Frontal cortex (tissue), 4 donors: ENCODE data around the gene COL5A3. TPM values are rescaled to one million over a fixed set of nuclear protein-coding genes. Genes with fewer than 3 reads are reported as not detected.
"Not testable (repeated sequence)": the region's sequence is repeated elsewhere in the genome, so short reads cannot be mapped to it uniquely, and the experiment has no call there.

Experiments used
- DNase-seq, 2 donors: peaks; one replicate each; pipeline ENCODE4 v3.0.0; 2012; ENCODE audit warnings: low spot score in 2 of 2
- FAIRE-seq: peaks from 2 replicates; lab custom pipeline; 2012; peaks lifted over from hg19 to GRCh38; lab: Jason Lieb, UNC
- total RNA-seq: library from RNA; depleted of rRNA; stranded (reverse); fragments of >200 nt; gene quantifications from one replicate; pipeline ENCODE4 v1.2.3, GENCODE V29; 2014
- donor health status: control.
- donor health status: control.
- donor health status: control.

The COL5A3 gene
- total RNA-seq, 1 donor from 2014 or later, result 0.82 TPM

DNA sequence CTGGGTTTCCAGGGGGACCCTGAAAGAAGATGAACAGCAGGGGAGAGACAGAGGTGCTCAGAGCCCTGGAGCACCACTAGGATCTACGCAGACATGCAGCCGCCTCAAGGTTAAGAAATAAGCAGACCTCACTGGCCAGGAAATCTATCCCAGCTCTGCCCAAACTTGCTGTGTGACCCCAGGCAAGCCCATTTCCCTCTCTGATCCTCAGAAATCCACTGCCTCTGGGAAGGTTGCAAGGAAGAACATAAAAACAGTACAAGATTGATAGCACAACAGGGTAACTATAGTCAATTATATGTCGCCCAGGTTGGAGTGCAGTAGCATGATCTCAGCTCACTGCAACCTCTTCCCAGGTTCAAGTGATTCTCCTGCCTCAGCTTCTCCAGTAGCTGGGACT lies 20.8 kb downstream of the COL5A3 start:
- FAIRE-seq (no peak), DNase-seq (no peak)

DNA sequence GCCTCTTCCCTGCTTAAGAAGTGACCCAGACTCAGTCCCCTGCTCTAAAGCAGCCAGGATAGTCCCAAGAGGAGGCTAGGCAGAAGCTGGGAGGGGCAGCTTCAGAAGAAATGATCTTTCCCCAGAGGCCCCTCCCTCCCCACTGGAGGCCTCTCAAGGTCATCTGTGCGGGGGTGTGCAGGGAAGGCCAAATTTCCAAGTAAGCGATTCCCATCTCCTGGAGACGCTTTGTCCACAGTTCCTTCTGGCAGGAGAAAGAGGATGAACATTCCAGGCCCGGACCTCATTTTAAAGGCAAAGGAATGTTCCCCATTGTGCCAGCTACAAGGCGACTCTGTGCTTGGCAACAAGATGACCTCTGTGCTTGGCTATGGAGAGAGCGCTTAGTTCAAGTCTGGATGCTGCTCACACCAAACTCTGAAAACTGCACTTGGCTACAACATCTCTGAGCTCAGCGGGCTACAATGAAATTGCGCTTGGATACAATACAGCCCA lies 23.5 kb downstream of the COL5A3 start:
- FAIRE-seq (no peak), DNase-seq (peak in 1 of 2 donors; percentile 35)

DNA sequence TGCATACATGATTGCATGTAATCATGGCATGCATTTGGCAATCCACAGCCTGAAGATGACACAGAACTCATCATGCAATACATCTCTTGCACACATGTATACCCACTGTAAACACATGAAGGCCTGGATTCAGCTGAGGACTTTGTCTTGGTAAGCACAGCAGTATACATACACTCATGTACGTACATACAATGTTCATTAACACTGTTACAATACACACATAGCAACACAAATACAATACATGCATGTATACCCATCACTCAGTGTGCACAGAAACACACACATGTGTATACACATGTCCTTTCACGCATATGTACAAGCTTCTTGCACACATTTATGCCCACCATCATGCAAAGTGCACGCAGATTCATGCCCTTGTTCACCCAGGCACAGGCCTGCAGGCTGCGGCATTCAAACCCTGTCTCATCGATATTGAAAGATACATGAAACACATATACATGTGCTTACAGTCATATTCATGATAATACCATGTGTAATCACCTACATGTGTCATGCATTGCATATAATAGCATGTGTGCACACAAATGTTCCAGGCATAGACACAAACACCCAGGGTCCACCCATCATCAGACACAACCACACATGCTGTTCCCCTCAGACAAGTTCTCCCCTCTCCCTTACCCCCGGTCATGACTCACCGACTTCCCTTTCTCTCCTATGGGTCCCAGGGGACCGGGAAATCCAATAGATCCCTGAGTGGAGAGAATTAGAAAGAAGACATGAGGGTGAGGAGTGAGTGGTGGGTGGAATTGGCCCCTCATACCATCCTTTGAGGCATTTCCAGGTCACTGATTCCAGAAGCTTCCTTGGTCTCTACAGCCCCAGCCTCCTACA lies 28.7 kb downstream of the COL5A3 start:
- DNase-seq (no peak), FAIRE-seq (no peak)

DNA sequence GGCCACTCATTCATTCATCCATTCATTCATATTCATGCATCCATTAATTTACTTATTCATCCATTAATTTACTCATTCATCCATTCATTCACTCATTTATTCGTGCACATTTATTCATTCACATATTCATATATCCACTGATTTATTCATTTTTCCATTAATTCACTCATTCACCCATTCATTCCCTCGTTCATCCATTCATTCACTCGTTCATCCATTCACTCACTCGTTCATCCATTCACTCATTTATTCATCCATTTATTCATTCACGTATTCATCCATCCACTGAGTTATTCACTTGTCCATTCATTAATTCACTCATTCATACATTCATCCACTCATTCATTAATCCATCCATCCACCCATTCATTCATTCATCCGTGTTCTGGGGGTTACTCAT lies 38.2 kb downstream of the COL5A3 start:
- DNase-seq (no peak), FAIRE-seq (no peak)

DNA sequence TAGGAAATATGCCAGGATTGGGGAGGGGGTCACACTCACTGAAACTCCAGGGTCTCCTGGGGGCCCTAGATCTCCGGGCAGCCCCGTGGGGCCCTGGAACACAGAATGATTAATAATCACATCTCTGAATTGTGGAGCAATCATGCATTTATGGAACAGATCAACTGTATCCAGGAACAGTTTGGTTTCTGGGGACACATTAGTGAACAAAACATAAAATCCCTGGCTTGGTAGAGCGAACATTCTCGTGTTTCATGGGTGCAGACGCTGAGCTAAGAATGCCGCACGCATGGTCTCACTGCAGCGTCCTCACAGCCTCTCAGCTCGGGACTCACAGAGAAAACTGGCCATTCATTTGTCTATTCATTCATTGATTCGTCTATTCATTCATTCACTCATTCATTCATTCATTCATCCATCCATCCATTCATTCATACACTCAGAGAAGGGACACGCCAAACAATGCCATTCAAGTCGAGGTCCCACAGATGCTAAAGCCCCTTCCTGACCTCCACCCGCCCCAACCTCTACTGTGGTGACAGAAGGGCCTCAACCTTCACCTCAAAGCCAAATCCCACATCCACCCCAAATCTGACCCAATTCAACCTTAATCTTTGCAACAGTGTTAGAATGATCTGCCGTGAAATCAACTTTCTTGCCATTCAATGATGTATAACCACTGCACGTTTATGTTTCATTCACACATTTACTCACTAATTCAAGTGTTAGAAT lies 39.0 kb downstream of the COL5A3 start:
- DNase-seq, result no peak
- no peak for FAIRE-seq

DNA sequence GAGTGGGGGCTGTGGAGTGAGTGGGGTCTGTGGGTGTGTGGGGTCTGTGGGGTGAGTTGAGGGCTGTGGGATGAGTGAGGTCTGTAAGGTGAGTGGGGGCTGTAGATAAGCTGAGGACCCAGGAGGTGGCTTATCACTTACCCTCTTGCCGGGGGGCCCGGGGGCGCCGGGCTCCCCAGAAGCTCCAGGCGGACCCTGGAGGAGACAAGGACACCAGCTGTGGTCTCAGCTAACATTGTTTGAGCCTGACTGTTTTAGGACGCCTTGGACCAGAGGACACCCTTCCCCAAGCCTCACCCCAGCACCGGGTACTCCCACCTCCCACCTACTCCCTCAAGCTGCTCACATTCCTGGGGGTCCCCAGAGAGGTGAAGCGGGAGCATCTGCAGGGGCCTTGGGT lies 39.8 kb downstream of the COL5A3 start:
- DNase-seq (no peak), FAIRE-seq (no peak)

DNA sequence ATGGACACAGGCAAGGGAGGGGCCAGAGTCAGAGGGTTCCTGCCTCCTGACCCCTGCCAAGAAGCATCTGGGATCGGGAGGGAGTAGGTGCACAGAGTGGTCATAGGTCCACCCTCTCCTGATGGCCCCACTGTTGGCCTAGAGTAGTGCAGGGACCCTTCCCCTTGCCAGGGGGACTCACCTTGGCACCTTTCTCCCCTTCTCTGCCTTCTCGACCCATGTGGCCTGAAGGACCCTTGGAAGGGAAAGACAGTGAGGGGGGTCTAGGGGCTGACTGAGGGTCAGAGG lies 40.7 kb downstream of the COL5A3 start:
- FAIRE-seq, result no peak
- no peak for DNase-seq

DNA sequence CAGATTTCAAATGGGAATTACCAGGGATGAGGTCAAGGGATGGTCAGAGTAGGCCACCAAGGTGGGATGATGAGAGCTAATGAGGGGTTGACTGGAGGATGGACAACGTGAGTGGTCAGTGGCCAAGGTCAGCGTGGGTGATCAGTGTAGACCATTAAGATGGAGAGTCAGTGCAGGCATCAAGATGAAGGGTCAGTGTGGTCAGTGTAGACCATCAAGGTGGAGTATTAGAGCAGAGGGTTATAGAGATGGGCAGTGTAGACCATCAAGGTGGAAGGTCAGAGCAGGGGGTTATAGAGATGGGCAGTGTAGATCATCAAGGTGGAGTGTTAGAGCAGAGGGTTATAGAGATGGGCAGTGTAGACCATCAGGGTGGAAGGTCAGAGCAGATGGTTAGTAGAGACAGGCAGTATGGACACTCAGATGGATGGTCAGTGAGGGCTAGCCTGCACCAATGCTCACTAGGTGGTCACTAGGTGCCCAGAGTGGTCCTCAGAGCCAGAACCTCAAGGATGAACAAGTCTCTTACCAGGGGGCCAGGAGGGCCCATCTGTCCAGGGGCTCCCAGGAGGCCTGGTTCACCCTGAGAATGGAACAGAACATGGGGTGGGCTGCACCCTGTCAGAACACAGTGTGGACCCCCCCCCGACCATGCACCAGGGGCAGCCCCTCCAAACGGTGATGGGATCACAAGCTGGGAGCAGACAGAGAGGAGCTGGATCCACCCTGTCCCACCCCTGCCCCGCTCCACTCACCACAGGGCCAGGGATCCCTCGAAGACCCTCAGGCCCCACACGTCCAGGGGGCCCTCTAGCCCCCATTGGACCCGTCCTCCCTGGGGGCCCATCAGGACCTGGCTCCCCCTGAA lies 41.2 kb downstream of the COL5A3 start:
- FAIRE-seq, result no peak
- DNase-seq, result no peak

DNA sequence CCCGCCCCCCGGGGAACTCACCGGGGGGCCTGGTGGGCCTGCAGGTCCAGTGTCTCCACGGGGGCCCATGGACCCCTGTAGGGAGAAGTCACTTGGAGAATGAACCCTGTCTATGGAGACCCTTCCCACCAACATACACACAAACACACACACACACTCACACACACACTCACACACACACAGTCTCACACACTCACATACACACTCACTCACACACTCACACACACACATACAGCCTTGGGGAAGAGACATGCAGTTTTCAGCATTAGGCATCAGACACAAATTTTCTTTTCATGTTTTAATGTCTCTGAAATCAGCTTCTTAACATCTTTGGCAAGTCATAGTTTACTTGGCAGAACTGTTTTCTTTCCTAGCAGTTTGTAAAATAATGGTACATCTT lies 43.0 kb downstream of the COL5A3 start:
- DNase-seq, result no peak
- FAIRE-seq, result no peak

DNA sequence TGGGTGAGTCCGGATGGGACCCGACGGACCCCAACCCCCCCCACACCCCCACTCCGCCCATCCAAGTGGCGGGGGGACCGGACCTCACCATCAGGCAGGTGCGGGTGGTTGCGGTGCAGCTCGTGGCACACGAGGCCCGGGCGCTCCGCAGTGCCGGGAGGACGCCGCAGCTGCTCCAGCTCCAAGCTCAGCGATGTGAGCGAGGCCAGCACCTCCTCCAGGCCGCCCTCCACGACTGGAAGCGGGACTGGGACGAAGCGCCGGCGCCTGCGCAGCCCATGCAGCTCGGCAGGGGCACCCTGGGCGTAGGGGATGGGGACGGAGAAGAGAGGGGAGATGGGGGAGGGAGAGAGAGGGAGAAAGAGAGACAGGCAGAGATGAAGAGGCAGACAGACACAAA lies 43.9 kb downstream of the COL5A3 start:
- FAIRE-seq (no peak), DNase-seq (no peak)

DNA sequence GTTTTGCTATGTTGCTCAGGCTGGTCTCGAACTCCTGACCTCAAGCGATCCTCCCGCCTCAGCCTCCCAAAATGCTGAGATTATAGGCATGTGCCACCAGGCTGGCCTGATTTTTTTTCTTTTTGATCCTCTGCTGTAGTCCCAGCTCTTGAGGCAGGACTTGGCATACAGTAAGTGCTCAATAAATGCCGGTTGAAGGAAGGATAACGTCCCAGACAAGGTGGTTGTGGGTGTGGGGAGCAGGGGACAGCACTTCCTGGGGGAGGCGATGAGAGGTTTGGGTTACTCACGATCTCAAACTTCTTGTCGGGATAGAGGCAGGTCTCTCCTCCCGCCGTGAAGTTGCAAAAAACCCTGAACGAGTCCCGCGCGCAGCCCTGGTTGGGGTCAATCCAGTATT lies 44.3 kb downstream of the COL5A3 start:
- DNase-seq, result no peak
- no peak for FAIRE-seq

DNA sequence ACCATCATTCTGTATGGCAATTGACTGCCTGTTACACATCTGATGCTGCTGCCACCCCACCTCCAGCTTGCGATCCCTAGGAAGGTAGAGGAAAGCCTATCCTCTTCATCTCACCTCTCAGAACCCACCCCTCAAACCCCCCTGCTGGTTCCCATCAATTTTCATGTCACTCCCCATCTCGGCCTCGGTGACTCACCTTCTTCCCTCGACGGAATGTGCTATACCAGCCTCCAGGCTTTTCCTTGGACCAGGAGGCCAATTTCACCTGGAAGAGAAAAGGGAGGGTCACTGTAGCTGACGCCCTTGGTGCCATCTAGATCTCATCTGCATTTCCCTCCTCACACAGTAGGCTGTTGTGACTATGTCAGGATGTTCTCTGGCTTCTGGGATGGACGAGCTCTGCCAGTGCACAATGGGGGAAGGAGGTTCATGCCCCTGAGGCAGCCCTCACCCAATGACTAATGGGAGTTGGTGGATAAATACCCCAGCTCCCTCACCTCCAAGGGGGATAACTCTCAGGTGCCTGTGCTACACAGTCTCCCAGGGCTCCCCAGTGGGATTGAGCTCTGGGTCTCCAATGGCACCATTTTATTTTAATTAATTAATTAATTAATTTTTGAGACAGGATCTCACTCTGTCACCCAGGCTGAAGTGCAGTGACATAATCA lies 47.5 kb downstream of the COL5A3 start:
- FAIRE-seq, result no peak

DNA sequence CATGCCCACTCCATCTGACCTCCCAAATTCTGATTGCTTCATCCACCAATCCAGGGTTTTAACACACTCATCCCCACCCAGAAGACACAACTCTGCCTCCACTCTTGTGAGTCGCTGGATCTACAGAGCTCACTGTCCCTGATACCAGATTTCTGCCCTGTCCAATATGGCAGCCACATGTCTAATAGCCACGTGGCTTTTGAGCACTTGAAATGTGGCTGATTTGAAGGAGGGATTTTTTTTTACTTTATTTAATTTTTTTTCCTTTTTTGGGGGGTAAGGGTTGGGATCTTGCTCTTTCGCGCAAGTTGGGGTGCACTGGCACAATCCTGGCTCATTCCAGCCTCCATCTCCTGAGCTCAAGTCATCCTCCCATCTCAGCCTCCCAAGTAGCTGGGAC lies 49.2 kb downstream of the COL5A3 start:
- no peak for DNase-seq
- no peak for FAIRE-seq

More for the DNA sequence above, 47.5 kb downstream of the COL5A3 start:
- DNase-seq, result no peak

DNA sequence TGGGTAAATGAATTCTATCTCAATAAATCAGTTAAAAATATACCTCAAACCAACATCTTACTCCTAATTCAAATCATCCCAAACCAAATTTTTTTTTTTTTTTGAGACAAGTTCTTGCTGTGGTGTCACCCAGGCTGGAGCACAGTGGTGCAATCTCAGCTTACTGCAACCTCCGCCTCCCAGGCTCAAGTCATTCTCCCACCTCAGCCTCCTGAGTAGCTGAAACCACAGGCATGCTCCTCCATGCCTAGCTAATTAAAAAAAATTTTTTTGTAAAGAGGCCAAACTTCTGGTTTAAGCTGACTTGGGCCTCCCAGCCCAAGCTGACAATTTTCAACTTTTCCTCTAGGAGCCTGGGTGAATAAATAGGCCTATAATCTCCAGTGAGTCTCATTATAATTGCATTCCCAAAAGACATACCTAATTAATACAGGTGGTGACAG lies 51.9 kb downstream of the COL5A3 start:
- DNase-seq, result no peak
- FAIRE-seq, result no peak

DNA sequence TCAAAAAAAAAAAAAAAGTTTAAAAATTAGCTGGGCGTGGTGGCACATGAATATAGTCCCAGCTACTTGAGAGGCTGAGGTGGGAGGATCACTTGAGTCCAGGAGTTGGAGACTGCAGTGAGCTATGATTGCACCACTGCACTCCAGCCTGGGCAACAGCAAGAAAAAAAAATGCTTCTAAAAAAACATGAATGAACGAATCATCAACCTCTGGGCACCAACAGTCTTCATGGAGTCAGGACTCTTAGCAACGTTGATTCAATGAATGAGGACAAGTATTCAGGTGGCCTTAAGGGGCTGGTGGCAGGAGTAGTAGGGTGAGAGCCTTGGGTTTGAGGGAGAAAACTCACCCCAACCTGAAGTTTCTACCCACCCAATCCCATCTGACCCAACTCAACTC lies 53.3 kb downstream of the COL5A3 start:
- no peak for FAIRE-seq
- DNase-seq, result no peak

DNA sequence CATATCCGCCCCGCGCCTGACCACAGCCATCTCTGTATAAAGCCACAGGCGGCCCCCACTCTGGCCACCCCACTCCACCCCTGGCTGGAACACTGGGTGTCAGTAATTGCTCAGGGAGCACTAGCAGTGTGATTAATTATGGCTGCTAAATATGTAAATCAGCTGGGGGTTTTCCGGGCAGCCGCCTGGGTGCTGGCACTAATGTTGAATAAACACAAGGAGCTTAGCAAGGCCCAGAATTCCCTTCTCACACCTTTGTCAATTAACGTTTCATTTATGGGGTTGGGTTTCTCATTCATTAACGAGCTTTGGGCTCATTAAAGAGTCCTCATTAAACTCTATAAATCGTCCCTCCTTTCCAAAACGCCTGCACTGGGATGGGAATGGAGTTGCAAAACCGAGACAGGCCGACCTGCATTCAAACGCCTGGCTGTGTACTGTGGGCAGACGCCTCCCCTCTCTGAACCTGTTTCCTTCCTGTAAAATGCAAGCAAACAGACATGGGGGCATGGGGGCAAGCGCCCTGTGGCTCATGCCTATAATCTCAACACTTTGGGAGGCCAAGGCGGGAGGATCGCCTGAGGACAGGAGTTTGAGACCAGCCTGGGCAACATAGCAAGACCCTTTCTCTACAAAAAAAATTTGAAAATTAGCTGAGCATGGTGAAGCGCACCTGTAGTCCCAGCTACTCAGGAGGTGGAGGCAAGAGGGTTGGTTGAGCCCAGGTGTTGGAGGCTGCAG lies 56.3 kb downstream of the COL5A3 start:
- DNase-seq, result no peak
- no peak for FAIRE-seq

DNA sequence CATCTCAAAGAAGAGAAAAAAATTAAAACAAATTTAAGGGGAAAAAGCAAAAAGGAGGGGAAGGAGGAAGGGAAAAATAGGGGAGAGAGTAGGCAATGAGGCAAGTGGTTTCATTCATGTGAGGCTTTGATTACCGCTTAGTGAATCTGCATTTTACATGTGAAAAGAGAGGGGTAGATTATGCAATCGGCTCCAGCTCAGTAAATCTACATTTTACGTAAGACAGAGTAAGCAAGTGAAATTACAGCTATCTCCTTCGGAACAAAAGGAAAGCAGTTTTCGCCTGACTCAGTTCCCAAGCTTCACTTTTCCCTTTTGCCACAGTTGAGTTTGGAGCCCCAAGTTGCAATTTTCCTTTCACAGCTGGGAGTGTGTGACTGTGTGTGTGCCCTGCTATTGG lies 58.0 kb downstream of the COL5A3 start:
- no peak for DNase-seq
- FAIRE-seq, result no peak

DNA sequence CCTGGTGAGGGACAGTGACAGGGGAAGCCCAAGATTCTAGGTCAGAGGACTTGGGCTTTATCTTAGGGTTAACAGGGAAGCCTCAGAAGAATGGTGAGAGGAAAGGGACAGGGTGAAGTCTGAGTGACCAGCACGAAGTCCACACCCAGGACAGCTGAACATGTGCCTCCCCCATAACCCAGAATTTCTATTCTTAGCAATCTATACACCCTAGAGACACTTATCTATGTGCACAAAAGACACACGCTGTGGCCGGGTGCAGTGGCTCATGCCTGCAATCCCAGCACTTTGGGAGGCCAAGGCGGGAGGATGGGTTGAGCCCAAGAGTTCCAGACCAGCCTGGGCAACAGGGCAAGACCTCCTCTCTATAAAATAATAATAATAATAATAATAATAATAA lies 62.9 kb downstream of the COL5A3 start:
- FAIRE-seq, result no peak
- no peak for DNase-seq

DNA sequence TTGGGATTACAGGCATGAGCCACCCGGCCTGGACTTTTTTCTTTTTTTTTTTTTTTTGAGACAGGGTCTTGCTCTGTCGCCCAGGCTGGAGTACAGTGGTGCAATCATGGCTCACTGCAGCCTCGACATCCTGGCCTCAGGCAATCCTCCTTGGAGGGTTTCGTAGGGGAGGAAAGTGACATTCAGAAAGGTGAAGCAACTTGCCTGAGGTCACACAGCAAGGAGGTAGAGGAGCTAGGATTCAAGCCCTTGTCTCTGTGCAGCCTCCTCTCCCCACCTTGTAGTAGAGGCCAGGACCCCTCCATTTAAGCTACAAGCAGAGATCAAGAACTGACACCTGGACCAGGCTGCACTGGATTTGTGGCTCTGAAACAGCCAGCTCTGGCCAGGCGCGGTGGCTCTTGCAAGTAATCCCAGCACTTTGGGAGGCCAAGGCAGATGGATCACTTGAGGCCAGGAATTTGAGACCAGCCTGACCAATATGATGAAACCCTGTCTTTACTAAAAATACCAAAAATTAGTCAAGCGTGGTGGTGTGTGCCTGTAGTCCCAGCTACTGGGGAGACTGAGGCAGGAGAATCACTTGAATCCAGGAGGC lies 63.7 kb downstream of the COL5A3 start:
- not testable (repeated sequence) for DNase-seq, FAIRE-seq
